ENCODE measurements around the gene RAB11B. TPM values are rescaled to one million over a fixed set of nuclear protein-coding genes. Genes with fewer than 3 reads are reported as not detected.

RAB11B gene
- total and polyA plus RNA-seq, 9 of the 15 experiments (the other 6 are each of a cell fraction or from before 2014, with no cell fraction given), result 0.74 to 71.0 (median 13.8) TPM

- TF ChIP-seq HDAC8 (tag; IDR thresholded peaks at IDR 0.05) (peak; percentile 74), YBX1 (IDR thresholded peaks at IDR 0.05) (no peak), ZNF143 (CRISPR knock-in tag; IDR thresholded peaks at IDR 0.05) (no peak), EZH2 (IDR thresholded peaks at IDR 0.05; ENCODE audit: borderline replicate concordance, low read depth, low read length) (no peak), RBM14 (IDR thresholded peaks at IDR 0.05; ENCODE audit: borderline replicate concordance, insufficient read depth, low read depth, low read length) (no peak), FOXP1 (CRISPR knock-in tag; IDR thresholded peaks at IDR 0.05) (peak; percentile 86; the same call in 1 of the 2 replicates), POLR2H (tag; IDR thresholded peaks at IDR 0.05; ENCODE audit: low read depth) (peak; percentile 84), TCF3 (CRISPR knock-in tag; IDR thresholded peaks at IDR 0.05) (no peak), BRD4 (IDR thresholded peaks at IDR 0.05) (peak; percentile 92), CLOCK (CRISPR knock-in tag; IDR thresholded peaks at IDR 0.05; ENCODE audit: borderline replicate concordance) (no peak), PHF21A (IDR thresholded peaks at IDR 0.05; ENCODE audit: borderline replicate concordance, low read depth) (no peak), NBN (IDR thresholded peaks at IDR 0.05; ENCODE audit: low read depth) (peak; percentile 100), NFYB (IDR thresholded peaks at IDR 0.05; ENCODE audit: extremely low read depth, insufficient read length) (peak; percentile 98), RBFOX2 (IDR thresholded peaks at IDR 0.05; ENCODE audit: low read depth, low read length) (peak; percentile 95), PKNOX1 (IDR thresholded peaks at IDR 0.05) (peak; percentile 100), ZNF41 (CRISPR knock-in tag; conservative IDR thresholded peaks at IDR 0.05) (no peak), MNT (conservative IDR thresholded peaks at IDR 0.05) (peak in 1 of 2 experiments; percentile 78), GTF2F1 (IDR thresholded peaks at IDR 0.05; ENCODE audit: low read depth, low read length) (peak; percentile 21; the same call in 1 of the 2 replicates), NR3C1 (CRISPR knock-in tag; IDR thresholded peaks at IDR 0.05) (no peak), ERF (CRISPR knock-in tag; IDR thresholded peaks at IDR 0.05) (peak; percentile 74), PCBP2 (IDR thresholded peaks at IDR 0.05; ENCODE audit: low read depth, low read length, poor library complexity, severe bottlenecking) (no peak)
These were observed at the start of gene RAB11B (continued) for GRCh38 chr19:8389891-8390616.

Data from K562 (cell line).